Middle frontal gyrus (tissue), 1 donor: ENCODE results near the gene SUFU.

Source experiments
- DNase-seq: peaks from one replicate; pipeline ENCODE4 v3.0.0-alpha.2; 2015; ENCODE audit warnings: low spot score; ENCODE audit errors: extremely low spot score

Gene SUFU

GRCh38 chr10:102546606-102547320 is 43.0 kb downstream of the SUFU start:
- DNase-seq, result no peak

DNA sequence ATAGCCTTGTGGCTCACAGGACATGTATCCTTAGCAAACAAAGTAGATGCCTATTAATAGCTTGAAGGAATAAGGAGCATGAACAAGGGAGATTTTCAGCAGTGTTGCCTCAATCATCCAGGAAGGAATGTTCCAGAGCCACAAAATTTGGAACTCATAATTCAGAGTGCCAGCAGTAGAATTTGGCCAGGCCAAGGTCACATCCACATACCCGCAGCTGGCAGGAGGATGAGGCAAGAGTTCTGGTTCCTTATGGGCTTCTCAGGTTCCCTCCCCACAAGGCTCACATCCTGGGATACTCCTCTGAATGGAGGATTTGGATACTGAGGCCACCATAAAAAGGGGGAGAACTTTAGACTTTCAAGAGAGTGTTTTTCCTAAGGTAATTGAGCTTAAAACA is 45.8 kb downstream of the SUFU start:
- DNase-seq, result no peak

DNA sequence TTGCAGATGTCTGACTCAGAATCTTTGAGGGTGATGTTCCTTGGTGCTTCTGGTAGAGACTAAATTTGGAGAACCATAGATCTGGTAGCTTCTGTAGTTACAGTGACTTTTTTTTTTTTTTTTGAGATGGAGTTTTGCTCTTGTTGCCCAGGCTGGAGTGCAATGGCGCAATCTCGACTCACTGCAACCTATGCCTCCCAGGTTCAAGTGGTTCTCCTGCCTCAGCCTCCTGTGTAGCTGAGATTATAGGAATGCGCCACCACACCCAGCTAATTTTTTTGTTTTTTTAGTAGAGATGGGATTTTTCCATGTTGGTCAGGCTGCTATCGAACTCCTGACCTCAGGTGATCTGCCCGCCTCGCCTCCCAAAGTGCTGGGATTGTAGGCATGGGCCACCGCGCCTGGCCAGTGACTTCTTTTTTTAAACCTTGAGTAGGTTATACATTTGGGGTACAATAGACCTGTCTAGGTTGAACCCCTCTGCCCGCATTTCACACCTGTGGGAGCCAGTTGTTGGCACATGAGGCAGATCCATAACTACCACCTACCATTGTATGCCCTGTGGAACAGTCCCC is 47.0 kb downstream of the SUFU start:
- no peak for DNase-seq

GRCh38 chr10:102552533-102552932 is 48.8 kb downstream of the SUFU start:
- DNase-seq, result no peak

GRCh38 chr10:102553771-102554170 is 50.0 kb downstream of the SUFU start:
- no peak for DNase-seq

DNA sequence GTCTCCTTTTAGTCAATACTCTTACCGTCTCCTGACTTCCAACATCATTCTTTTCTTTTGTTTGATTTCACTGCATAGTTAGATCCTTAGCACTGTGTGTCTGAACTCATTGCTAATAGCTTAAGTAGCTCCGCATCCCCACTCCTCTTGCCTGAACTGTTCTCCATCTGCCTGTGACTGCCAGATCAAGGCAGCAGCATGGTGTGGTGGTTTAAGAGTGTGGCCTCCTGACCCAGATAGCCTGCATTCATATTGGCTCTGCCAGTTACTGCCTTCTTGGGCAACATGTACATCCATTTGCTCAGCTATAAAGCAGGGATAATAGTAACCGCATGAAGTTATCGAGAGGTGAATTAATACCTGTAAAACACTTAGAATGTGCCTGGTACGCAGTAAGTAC is 50.8 kb downstream of the SUFU start:
- no peak for DNase-seq

DNA sequence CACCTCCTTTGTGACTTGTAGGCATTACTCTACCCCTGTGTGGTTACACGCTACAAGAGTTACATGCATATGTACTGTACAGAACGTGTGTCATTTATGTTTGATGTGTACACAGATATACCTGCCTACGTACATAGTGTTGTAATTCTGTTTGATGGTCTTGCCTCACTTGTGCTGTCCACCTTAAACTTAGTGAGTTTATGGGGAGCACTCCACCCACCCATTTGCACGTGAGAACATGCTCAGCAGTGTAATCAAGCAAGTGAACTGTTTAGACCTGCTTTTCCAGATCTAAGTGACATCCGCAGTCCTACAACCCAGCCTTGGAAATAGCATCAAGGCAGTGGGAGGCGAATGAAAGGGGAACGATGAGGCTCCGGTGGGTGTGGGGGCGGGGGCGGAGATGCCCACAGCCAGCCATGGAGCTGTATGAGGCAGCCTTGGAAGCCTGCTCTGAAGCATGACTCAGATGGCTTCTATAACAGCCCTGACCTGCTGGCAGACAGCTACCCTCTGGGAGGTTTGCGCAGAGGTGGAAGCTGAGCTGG is 52.1 kb downstream of the SUFU start:
- no peak for DNase-seq

- no peak for DNase-seq
Measured at GRCh38 chr10:102557569-102557968, 53.8 kb downstream of the SUFU start.

GRCh38 chr10:102559764-102560163 is 56.0 kb downstream of the SUFU start:
- DNase-seq, result no peak

DNA sequence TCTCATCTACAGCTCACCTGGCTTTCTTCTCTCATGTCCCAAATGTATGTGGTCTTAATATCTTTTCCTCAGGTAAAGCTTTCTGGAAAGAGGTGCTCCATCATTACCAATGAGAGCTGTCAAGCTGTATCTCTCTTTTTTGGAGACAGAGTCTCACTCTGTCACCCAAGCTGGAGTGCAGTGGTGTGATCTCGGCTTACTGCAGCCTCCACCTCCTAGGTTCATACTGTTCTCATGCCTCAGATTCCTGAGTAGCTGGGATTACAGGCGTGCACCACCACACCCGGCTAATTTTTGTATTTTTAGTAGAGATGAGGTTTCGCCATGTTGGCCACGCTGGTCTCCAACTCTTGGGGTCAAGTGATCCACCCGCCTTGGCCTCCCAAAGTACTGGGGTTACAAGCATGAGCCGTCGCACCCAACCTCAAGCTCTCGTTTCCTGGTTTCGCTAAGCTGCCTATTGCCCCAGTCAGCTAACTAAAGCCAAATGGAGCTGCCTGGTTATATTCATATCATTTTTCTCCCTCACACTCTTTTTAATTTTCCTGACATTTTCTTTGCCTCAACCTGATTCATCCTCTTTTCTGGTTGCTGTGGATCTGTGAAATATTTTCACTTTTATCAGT is 60.5 kb downstream of the SUFU start:
- DNase-seq, result no peak

GRCh38 chr10:102565793-102566192 is 62.0 kb downstream of the SUFU start:
- no peak for DNase-seq

GRCh38 chr10:102578782-102579181 is 75.0 kb downstream of the SUFU start:
- DNase-seq, result no peak

DNA sequence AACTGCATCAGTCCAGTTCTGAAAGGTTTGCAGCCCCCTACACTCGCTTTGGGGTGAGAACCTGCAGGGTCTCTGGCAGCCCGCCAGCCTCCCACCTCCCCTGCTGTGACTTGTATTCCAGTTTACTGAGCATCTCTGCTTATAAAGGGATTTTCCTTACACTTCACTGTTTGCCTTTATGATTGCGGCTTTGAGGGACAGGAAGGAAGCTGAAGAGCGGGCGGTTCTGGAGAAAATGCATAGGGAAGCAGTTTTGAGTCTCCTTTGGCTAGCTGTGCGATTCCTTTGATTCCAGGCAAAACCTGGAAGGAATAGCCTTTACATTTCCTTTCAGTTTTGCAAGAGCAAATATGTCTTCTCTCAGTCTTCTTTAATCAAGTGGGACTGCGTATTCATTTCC is 75.6 kb downstream of the SUFU start:
- DNase-seq, result no peak

DNA sequence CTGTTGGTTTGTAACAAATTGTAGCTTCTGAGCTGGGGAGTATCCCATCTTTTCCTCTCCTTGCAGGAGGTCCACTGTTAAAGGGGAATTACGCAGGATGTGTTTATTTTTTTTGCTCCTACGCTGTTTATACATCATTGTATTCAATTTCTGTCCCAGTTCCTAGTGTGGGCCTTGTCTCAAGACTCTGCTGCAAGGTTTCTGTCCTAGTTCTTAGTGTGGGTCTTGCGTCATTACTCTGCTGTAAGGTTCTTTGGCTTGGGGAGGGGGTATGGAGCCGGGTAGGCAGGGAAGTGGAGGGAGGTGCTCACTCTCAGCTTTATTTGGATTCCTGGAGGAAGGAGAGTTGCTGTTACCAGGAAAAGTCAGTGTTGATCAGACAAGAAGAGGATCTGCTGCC is 76.5 kb downstream of the SUFU start:
- no peak for DNase-seq

- DNase-seq, result no peak
Measured at GRCh38 chr10:102581401-102581800, 77.6 kb downstream of the SUFU start.

DNA sequence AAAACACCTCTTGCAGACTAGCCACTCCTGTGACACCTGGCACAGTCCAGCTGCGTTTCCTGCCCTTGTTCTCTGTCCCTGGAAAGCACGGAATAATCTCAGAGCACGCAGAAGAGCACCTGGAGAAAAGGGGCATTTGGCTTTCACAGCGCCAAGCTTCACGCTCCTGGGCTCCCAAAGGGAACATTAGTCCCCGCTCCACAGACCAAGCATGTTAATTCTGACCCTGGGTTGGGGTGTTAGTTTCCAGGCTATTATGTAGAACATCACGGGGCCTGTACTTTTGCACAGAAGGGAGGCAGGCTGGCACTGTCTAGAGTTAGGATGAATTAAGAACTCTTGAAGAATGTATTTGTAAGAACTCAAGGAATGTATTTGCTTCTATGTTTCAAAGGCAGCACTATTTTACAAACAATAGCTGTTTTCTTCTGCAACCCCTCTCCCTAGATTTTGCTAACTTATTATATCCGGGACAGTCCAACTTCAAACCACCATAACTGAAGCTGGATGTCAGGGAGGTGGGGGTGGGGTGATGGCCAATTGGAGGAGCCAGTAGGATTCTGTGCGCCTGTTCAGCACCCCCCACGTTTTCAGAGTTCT is 78.3 kb downstream of the SUFU start:
- no peak for DNase-seq

DNA sequence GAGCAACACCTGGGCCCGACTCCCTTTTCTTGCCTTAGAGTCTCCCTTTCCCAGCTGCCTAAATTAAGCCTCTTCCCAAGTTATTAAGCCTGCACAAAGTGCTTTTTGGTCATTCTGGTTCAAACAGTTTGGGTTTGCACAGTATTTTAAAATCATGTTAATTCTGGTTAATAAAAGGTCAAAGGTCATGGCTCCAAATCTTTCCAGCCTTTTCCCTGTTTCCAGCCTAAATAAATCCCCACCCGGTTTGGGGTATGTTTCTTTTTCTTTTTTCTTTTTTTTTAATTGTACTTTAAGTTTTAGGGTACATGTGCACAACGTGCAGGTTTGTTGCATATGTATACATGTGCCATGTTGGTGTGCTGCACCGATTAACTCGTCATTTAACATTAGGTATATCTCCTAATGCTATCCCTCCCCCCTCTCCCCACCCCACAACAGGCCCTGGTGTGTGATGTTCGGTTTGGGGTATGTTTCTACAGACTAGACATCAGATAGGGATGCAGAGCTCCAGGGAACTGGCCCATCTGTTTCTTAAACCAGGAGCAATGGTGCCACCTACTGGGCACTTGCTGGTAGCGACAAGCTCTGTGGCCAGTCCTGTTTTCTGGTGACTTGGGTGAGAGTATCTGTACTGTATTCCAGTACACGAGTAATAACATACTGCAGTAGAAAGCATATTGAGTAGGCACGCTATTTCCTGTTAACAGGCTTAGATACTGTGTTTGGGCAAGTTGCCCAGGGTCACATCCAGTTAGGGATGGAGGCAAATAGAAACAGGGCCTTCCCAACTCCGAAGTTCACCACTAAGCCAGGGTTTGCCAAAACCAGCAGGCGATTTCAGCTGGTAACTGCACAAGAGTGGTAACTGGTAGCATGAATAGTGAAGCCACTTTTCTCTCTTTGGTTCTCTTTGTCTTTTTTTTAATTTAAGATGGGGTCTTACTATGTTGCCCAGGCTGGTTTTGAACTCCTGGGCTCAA is 80.0 kb downstream of the SUFU start:
- DNase-seq, result peak; percentile 84

GRCh38 chr10:102585026-102585425 is 81.3 kb downstream of the SUFU start:
- no peak for DNase-seq

DNA sequence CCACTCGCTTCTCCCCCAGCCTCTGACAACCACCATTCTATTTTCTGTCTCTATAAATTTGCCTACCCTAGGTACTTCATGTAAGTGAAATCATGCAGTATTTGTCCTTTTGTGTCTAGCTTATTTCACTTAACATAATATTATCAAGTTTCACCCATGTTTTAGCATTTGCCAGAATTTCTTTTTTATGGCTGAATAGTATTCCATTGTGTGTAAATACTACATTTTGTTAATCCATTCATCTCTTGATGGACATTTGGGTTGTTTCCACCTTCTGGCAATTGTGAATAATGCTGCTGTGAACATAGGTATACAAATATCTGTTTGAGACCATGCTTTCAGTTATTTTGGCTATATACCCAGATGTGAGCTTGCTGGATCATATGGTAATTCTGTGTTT is 83.1 kb downstream of the SUFU start:
- no peak for DNase-seq

DNA sequence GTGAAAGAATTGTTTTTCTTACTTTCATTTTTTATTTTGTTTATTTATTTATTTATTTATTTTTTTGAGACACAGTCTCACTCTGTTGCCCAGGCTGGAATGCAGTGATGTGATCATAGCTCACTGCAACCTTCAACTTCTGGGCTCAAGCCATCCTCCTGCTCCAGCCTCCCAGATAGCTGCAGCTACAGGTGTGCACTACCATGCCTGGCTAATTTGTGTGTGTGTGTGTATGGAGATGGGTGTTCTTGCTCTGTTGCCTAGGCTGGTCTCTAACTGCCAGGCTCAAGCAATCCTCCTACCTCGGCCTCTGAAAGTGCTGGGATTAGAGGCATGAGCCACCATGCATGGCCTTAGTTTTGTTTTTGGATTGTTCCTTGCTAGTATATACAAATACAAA is 85.1 kb downstream of the SUFU start:
- no peak for DNase-seq
